Left renal cortex interstitium (tissue), 4 donors: ENCODE results near the gene ARHGAP33. TPM values are rescaled to one million over a fixed set of nuclear protein-coding genes. Genes with fewer than 3 reads are reported as not detected.
"Not testable (repeated sequence)": the region's sequence is repeated elsewhere in the genome, so short reads cannot be mapped to it uniquely, and the experiment has no call there.

ENCODE experiments used
- DNase-seq, 4 donors: peaks; one replicate each; pipeline ENCODE4 v3.0.0-alpha.2; 2013; ENCODE audit warnings: low read depth in 4 of 4, low spot score in 2 of 4, missing footprints in 1 of 4
- polyA plus RNA-seq, 4 donors: library from polyadenylated mRNA; unstranded; fragments of 120-200 nt; gene quantifications; one replicate each; pipeline ENCODE4 v1.2.1, GENCODE V29; 2013; ENCODE audit not compliant: insufficient read length in 4 of 4

Gene ARHGAP33
- polyA plus RNA-seq, 4 donors, result 10.9 to 53.7 (median 30.0) TPM

DNA sequence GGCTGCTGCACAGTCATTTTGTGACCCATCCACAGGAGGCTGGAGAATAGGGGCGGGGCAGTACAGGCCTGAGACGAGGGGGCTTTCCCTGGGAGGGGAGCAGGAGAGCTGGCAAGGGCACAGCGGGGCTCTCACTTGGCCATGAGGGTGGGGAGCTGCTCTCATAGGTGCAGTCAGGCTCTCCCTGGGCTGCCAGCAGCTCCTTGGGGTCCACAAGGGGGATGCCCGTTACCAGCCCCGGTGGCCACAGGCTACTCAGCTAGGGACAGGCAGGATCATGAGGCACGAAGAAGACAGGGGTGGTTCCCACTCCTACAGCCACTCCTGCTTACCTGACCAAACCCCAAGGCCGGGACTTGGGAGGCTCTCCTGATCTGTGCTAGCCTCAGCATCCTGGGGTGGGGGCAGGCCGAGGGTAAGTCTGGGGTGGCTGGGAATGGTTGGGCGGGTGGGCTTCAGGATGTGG is 16.5 kb downstream of the ARHGAP33 start:
- DNase-seq, result no peak

DNA sequence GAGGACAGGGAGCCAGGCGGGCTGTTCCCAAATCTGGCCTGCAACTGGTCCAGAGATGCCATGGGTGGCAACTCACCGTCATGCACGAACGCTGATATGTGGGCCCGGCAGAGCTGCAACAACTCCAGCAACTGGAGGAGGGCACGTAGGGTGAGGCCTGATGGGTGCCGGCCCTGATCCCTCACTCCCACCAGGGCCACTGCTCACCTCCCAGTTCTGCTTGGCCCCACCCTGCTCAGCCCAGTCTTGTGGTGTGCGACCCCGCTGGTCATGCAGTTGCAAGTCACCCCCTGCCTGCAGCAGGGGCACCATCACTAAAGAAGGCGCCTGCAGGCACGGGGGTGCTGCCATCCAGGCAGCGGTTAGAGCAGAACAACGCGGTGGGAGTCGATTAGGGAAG is 16.9 kb downstream of the ARHGAP33 start:
- DNase-seq, result no peak

DNA sequence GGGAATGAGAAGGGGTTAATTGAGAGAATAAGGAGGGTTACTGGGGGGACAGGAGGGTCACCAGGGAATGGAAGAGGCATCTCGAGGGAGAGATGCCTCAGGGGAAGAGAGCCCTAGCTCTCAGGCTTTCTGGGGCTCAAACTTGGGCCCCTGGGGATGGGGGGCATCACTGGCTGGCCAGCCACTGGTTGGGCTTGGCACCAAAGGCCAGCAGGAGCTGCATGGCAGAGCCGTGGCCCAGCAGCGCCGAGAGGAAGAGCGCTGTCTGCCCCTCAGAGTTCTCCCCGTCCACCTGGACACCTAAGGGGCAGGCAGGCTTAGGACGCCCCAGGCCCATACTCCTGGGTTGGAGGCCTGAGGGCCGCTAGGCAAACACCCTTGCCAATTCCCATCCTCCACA is 17.5 kb downstream of the ARHGAP33 start:
- no peak for DNase-seq

DNA sequence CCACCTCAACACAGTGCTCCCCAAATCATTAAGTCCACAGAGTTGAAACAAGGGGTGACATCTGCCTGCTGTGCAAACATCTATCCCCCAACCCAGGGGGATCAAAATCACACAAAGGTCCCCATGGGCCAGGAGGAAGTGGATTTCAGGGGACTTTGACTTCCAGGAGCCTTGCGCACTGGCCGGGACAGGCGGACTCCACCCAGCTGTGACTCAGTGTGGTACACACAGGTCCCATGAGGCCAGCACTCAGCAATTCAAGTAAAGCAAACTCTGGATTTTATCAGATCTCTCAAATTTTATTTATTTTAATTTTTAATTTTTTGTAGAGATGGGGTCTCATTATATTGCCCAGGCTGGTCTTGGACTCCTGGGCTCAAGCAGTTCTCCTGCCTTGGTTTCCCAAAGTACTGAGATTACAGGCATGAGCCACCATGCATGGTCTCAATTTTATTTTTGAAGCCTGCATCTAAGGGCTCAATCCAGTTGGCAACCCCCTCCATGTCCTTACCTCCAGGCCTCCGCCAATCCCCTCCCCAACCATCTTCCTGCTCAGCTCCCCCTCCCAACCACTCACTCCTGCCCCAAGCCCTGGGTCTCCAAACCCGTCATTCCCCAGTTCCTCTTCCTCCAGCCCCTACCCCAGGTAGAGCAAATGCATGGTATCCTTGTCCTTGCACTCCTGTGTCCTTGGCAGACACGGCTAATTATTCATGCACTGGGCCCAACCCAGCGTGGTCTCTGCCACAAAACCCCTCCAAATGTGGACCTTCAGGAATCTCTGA is 18.2 kb downstream of the ARHGAP33 start:
- no peak for DNase-seq

DNA sequence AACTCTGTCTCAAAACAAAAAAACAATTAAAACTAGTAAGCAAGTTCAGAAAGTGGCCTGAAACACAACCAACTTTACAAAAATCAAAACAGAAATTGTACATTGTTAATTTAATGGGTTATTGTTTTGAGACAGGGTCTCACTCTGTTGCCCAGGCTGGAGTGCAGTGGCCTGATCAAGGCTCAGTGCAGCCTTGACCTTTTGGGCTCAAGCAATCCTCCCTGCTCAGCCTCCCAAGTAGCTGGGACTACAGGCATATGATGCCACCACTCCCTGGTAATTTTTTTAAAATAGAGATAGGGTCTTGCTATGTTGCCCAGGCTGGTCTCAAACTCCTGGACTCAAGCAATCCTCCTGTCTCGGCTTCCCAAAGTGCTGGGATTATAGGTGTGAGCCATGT is 20.2 kb downstream of the ARHGAP33 start:
- DNase-seq, result not testable (repeated sequence)

DNA sequence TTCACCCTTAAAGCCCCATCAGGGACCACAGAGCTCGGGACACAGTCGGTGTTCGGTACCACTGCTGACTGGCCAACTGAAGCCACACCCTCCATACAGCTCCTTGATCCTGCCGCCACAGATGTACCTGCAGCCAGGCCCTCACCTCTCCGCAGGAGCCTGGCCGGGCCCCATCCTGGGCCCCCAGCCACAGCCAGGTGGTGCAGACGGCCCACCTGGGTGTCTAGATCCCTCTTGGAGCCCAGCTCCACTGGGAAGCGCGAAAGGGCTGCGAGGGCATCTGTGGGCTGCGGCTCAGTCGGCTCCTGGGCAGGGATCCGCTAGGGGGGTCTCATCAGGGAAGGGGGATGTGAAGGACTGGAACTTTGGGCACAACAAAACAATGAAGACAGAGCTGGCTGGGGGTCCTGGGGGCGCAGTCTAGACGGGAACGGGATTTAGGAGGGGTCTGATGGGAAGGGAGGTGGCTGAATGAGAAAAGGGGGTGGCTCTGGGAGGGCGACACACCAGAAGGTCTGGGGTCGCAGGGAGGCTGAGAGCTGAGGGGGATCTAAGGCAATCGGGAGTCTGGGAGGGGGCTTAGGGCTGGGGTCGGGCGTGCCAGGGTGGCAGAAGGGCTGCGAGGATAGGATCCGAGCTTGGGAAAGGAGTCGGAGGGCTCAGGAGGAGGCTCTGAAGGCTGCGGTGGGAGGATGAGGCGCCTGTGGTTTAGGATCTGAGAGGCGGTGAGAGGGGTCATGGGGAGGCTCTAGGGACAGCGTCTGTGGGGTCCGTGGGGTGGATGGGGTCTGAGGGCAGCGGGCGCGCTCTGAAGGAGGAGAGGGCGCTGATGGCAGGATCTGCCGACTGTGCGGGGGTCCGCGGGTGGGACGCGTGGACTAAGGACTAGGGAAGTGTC is 21.5 kb downstream of the ARHGAP33 start:
- no peak for DNase-seq

DNA sequence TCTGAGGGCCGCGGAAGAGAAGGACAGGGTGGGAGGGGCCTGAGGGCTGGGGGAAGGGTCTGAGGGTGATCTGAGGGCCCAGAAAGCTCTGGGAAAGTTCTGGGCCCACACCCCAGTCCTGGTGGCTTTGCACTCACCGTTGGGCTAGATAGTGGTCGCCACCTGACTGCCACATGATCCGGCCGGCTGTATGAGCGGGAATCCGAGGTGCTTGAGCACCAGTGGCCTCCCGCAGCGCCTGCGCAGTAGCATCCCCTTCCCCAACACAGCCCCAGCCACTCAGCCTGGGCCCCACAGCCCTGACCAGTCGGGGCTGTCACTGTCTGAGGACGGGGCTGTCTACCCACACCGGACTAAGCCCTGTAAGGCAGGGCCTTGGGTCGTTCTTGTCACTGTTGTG is 22.3 kb downstream of the ARHGAP33 start:
- no peak for DNase-seq

DNA sequence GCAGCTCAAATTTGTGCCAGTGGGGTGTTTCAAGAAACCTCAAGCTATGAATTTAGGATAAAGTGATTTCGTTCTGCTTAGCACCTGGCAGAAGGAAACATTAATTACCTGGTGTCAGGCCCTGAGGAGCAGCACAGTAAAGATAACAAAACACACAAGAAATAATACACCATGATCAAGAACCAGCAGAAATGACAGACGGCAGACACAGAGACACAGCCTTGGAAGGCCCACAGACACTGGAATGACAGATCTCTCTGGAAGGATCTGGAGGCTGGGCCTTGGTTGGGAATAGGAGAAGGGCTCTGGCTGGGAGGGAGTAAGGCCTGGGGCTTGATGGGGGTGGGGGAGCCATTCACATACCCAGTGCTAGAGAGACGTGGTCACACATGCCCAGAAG is 26.5 kb downstream of the ARHGAP33 start:
- DNase-seq, result no peak

DNA sequence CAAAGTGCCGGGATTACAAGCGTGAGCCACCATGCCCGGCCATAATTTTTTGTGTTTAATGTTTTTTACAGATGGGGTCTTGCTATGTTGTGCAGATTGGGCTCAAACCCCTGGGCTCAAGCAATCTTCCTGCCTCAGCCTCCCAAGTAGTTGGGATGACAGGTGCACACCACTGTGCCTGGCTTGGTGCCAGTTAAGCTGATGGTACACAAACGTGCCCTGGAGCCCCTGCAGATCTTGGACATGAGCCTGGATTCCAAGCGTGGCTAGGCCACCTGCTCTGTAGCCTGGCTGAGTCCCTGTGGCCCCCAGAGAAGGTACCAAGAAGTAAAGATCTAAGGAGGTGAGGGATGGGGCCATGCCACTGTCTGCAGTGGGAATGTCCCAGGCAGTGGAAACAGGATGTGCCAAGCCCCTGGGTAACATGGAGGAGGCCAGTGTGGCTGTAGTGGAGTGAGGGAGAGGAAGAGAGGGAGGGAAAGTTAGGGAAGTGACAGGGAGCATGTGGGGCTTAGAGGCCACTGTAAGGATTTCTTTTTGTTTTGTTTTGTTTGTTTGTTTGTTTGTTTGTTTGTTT is 30.2 kb downstream of the ARHGAP33 start:
- no peak for DNase-seq

DNA sequence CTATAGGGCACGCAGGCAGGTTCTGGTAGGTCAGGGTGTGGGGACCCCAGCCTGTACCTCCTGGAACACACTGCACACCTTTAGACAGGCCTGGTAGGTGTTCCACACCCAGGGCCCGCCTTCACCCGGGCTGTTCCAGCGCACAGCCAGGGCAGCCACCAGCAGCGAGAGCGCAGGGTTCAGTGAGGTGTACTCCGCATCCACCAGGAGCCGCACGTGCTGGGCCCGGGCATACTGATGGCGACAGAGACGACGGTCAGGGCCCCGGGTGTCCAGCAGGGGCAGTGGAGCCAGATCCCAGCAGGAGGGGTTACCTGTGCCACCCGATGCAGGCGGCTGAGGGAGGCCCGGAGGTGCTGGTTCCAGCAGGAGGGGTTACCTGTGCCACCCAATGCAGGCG is 31.2 kb downstream of the ARHGAP33 start:
- DNase-seq, result no peak

DNA sequence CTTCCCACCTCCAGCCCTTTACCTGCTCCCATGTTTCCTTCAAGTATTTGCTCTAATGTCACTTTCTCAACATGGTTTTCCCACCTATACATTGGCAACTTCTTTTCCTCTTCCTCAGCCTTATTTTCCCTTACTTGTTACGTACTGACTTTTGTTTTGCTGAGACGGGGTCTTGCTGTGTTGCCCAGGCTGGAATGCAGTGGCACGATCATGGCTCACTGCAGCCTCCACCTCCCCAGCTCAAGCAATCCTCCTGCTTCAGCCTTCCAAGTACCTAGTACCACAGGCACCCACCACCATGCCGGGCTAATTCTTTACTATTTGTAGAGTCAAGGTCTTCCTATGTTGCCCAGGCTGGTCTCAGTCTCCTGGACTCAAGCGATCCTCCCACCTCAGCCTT is 32.3 kb downstream of the ARHGAP33 start:
- DNase-seq, result no peak

DNA sequence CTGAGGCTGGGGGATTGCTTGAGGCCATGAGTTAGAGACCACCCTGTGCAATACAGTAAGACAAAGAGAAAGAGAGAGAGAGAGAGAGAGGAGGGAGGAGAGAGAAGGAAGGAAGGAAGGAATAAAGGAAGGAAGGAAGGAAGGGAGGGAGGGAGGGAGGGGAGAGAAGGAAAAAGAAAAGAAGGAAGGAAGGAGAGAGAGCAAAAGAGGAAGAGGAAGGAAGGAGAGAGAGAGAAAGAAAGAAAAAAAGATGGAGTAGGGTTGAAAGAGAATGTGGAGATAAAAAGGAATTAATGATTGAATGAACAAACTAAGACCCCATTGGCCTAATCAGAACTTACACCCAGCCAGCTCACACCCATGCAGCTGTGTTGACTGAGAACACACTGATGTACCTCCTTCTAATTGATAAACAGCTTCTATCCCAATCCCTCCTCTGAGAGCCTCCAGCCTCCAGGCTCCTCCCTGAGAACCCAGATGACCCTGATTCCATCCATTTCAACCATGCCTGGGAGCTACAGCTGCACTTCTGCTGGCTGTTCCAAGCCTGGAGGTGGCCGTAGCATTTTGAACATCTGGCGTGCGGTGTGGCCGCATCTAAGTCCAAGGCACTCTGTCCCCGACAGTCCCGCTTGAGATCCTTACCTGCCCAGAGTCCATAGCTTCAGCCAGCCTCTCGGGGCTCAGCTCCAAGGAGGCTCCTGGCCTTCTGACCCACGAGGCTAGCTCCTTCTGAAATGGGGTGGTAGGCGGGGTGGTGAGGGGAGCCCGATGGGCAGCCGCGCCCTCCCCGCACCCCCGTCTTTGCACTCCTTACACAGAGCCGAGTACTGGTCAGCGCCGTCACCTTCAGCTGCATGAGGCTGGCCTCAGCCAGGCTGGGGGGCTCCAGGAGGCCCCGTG is 36.2 kb downstream of the ARHGAP33 start:
- no peak for DNase-seq

DNA sequence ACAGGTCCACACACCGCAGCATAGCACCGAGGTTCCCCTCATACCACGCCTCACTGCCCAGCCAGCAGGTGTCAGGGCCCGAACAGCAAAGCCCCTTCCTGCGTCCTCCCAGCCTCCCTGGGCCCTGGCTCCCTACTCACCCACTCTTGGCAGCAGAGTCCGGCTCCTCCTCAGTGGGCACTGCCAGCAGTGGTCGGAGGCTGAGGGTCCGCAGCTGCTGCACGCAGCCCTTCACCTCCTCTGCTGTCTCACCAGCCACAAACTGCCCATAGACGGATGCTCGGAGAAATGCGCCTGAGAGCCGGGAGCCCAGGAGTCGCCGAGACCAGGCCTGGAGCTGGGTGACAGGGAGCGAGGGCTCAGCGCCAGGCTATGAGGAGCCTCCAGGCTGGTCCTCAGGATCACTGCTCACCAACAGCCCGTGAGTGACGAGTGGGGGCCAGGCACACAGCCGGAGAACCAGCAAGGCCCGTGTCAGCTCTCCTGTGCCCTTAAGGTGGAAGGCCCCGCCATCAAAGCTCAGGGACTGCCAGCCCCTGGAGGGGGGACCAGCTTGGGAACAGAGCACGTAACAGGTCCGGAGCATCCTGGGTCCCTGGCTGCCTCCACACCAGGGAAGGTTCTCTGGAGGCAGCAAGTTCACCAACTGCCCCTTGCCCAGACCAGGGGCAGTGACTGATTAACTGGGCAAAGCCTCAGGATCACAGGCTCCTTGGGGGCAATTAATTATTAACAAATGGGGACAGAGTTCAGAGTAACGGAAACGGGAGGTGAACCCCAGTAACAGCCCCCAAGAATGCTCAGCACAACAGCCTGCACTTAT is 37.1 kb downstream of the ARHGAP33 start, which contains the start of gene PRODH2:
Gene PRODH2, minus strand, starts transcription at position 626 of the 823 bp plus-strand sequence. Its CDS starts 40 bp downstream, at position 586.
- DNase-seq, result no peak

DNA sequence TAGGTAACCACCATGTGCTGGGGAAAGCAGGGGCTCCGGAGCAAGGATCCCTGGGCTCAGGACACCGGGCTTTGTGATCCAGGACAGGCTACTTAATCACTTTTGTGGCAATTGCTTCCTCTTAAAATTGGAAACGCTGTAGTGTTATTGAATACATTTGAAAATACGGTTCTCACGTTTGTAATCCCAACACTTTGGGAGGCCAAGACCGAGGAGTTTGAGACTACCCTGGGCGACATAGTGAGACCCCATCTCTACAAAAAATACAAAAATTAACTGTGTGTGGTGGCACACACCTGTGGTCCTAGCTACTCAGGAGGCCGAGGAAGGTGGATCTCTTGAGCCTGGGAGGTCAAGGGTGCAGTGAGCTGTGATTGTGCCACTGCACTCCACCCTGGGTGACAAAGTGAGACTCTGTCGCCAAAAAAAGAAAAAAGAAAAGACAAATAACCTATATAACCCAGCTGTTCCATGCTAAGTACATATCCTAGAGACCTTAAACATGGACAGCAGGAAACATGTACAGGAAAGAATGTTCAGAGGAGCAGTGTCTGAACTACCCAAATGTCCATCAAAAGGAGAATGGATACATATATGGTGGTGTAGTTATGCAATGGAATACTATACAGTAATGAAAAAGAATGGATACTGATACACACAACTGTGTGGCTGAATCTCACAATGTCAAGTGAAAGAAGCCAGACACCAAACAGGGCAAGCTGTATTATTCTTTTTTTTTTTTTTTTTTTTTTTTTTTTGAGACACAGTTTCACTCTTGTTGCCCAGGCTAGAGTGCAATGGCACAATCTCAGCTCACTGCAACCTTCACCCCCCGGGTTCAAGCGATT is 37.9 kb downstream of the ARHGAP33 start:
- no peak for DNase-seq

DNA sequence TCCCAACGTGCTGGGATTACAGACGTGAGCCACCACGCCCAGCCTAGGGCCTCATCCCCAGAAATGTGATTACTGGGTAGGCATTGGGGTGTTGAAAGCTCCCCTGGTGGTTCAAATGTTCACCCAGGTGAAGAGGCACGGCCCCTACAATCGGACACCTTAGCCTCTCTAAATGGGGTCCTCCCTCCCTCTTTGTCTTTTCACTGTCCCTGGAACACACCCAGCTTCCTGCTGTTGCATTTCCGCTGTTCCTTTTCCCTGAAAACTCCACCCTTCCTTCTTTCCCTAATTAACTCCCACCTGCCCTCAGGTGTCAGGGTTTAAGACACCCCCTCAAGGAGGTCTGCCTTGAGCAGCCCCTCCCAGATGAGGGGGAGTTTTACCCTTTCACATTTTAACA is 40.9 kb downstream of the ARHGAP33 start:
- DNase-seq, result no peak

DNA sequence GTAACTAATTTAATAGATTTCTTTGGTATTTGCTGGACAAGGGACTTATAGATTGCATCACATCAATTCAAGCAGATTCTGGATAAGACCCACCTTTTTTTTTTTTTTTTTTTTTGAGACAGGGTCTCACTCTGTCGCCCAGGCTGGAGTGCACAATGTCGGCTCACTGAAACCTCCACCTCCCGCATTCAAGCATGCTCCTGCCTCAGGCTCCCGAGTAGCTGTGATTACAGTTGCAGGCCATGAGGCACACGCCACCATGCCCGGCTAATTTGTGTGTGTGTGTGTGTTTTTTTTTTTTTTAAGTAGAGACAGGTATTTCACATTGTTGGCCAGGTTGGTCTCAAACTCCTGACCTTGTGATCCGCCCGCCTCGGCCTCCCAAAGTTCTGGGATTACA is 41.5 kb downstream of the ARHGAP33 start:
- DNase-seq, result no peak

DNA sequence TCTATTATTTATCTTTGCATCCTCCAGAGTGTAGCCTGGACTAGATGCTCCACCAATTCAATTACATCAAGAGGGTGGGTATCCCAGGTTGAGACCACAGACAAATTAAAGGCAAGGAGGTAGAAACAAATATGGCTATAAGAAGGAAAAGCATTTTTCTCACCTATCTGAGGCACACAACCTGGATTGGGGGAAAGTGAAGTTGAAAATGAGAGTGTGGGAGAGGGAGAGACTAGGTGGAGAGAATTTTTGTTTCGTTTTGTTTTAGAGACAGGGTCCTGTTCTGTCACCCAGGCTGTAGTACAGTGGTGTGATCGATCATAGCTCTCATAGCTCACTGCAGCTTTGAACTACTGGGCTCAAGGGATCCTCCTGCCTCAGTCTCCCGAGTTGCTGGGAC is 43.1 kb downstream of the ARHGAP33 start:
- DNase-seq, result no peak

DNA sequence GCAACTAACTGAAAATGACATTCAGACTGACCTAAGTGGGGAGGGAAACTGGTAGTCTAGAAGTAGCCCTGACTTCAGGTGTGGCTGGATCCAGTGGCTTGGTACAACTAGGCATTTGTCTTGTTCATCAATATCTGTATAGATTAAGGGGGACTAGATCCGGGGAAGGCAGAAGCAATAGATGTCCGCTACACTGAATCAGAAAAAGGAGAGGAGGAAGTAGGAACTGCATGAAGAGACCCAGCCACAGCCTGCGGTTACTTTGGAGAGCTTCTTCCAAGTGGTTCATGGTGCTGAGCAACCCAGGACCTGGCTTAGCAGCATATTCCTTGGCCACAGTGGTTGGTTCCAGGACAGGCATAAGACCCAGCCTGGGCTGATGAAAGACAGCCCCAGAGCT is 47.2 kb downstream of the ARHGAP33 start:
- DNase-seq, result no peak
